ENCODE measurements around the gene GATA1.

GRCh38 chrX:48806081-48806480, 19.7 kb downstream of the GATA1 start:
- TF ChIP-seq CTCF (IDR thresholded peaks at IDR 0.05) (no peak), POLR2A (IDR thresholded peaks at IDR 0.05) (no peak)
